HG03066 (cell line): ENCODE data around the gene CCDC121.
A peak's percentile ranks its signal among the peaks of the same experiment; 100 is the strongest.
"Not testable (repeated sequence)": the region's sequence is repeated elsewhere in the genome, so short reads cannot be mapped to it uniquely, and the experiment has no call there.

Experiments
- ATAC-seq: cut with Tn5 transposase; IDR thresholded peaks from one replicate; pipeline ENCODE4 v1.9.1; 2021; ENCODE audit warnings: low read depth; ENCODE audit not compliant: unreplicated experiment

The CCDC121 gene

DNA sequence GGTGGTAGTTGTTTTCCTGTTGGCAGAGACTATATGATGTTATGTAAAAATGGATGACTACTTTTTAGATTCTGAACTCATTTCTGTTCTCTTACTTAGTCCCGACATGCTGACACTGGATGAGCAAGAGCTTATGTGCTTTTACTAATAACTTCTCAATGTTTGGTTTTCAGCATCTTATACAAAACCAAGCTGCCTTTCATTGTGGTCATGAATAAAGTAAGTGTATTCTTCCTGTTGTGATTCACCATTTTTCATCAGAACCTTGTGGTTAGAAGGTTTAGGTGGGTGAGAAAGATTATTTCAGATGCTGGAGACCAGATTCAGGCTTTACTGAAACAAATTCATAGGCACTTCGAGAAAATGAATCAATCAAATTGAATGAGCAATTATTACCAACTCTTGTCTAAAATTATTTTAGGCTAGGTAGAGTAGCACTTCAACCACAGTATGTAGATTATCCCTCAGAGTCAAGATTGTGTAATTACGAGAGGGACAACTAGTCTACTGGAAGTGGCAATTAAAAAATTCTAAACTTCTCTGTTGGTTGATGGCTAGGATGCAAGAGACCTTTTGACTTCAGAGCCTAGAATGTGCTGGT, 9.3 kb upstream of the CCDC121 start:
- no peak for ATAC-seq

DNA sequence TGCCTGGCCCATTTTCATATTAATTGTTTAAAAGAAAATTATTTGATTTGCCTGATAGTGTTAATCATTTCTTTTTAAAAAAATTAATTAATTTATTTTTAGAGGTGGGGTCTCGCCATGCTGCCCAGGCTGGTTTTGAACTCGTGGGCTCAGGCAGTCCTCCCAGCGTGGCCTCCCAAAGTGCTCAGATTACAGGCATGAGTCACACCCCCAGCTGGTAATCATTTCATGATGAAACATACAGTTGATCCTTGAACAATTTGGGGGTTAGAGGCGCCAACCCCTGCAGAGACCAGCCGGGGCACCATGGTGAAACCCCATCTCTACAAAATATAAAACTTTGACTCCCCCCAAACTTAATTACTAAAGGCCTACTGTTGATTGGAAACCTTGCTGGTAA, 8.0 kb upstream of the CCDC121 start:
- ATAC-seq: no peak

DNA sequence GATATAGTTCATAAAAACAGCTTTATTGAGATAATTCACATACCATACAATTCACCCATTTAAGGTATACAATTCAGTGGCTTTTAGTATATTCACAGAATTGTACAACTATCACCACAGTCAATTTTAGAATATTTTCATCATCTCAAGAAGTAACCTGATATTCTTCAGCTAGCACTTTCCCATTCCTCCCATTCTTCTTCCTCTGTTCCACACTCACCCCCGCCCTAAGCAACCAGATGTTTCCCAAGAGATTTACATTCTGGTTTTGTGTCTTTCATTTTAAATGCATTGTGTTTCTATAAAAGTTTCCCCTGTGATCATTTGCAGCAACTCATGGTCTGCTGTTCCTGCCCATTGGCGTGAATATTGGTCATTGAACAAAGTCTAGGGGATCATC, 5.5 kb upstream of the CCDC121 start:
- no peak for ATAC-seq

DNA sequence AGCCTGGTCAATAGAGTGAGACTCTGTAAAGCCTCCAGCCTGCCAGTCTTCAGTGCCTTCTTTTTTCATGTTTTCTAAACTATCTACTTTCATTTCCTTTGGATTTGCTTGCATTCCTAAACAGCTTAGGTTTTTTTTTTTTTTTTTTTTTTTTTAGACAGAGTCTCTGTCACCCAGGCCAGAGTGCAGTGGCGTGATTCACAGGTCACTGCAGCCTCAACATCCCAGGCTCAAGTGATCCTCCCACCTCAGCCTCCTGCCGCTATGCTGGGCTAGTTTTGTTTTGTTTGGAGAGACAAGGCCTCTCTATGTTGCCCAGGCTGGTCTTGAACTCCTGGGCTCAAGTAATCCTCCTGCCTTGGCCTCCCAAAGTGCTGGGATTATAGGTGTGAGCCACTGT, 1.4 kb upstream of the CCDC121 start:
- ATAC-seq: not testable (repeated sequence)

DNA sequence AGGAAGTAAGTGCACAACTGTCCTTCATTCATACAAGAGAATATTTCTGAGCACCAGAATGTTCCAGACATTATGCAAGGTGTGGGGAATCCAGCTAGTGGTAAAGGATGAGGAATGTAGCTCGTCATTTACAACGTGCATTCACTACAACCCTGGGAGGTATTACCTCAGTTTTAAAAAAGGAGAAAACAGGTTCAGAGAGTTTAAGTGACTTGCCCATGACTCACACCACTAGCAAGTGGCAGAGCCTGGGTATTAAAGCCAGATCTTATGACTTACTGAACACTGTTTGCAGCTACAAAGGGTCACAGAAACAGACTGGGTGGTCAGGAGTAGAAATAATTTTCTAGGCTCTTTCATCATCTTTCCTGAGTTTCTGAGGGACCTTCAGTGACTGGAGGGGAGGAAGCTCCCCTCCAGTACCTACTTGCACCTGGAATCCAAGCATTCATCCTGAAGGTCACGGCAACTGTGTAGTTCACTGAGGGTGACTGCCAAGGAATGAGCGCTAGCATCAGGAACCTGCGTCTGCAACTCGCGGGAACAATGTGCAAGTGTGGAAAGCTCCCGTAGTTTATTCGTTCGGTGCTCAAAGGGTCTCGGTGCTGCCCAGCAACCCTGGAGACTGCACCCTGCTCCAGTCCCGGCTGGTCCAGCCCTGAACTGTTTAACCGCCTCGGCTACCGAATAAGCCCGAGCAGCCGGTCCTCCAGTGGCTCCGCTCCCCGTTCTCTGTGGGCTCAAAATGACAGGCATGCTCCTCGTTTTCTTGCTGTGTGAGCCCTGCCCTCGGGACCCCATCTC, 647 bp downstream of the CCDC121 start:
- ATAC-seq: peak; percentile 26

DNA sequence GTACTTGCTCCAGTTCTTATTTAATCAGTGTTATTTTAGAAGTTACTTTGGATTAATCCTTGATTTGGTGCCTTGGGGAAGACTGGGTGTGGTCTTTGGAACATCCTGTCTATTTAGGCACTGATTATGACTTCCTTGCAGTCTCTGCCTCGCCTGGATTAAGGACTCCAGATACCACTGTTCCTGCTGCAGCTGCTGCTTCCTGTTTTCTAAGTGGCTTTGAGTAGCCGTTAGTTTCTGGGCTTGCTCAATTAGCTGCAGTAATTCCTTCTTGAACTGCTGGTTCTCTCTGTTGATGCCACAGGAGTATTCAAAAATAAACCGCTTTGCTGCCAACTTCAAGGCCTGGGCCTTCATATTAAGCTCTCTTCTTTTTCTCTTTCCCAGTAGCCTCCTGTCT, 1.9 kb downstream of the CCDC121 start:
- ATAC-seq: not testable (repeated sequence)

DNA sequence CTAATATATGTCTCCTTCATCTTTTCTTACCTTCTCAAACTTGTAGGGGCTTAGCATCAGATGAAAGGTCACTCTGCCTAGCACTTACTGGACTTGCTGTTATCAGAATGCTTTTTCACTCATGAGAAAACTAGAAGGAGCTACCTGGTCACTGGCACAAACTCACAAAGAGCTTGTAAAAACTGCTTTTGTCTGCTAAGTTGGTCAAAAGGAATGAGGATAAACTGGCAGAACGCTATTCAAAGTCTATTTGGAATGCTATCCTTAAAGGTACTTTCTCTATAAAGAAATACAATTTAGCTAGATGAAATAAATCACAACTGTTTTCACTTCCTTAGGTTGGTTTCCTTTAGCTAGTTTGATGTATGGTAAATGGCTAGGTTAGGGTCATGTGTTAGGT, 2.5 kb downstream of the CCDC121 start:
- ATAC-seq: not testable (repeated sequence)

DNA sequence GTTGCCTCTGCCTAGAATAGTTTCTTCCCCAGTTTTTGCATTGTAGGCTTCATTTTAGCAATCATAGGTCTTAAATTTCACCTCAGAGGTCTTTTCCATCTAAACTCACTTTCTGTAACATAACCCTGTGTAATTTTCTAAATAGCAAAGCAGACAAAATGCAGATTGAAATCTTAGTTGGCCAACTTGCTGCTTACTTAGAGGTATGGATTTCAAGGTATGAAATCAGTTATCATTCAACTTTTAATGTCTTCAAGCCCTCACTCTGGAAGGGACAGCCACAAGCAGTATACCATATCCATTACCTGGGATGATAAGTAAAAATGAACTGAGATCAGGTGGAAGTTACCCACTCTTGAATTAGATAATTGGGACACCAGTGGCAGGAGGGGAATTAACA, 3.9 kb downstream of the CCDC121 start:
- no peak for ATAC-seq

DNA sequence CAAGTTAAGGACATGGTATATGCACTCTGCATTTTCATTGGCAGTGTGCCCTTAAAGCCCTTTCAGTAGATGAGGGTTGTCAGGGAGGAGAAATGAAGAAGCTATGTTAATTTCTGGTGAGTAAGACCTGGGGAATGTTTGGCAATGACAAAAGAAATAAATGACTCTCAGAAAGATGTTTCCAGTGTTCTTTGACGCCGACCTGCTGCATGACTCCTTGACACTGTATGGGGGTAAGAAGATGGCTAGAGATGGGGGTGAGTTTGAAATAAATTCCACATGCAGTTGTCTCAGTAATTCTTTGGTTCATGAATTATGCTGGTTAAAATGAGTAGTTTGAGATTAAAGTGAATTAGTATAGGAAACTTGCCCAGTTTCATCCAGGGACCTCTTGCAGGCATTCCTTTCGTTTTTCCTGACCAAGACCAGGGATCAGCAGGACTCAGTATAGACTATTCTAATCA, 5.9 kb downstream of the CCDC121 start:
- no peak for ATAC-seq

DNA sequence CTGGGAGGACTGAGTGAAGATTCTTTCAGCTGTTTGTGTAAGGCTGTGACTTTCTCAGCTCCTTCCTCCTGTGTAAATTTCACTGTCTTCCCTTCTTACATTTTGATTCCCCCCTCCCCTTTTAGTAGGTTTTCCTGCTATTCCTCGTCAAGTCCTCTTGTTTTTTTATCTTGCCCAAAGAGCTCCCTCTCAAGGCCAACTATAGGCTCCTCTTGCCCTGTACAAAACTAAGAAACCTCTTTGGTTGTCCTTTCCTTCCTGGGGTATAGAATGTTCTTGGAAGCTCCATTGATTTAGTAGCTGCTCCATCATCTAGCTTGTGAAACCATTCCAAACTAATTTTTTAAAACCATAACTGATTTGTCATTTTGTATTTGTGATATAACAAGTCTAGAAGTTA, 7.3 kb downstream of the CCDC121 start:
- ATAC-seq: no peak

DNA sequence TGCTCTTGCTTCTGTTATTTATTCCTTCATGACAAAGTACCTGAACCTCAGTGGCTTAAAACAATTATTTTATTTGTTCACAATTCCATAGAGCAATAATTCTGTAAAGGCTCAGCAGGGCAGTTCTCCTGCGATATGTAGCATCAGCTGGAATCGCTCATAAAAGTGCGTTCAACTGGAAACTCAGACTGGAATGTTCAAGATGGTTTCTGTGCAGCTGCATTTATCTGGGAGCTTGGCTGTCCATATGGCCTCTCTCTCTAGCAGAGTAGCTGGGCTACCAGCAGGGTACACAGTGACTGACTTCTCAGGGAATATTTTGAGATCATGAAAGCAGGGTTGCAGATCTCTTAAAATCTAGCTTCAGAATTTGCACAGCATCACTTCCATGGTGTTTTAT, 13.5 kb downstream of the CCDC121 start:
- ATAC-seq: no peak

DNA sequence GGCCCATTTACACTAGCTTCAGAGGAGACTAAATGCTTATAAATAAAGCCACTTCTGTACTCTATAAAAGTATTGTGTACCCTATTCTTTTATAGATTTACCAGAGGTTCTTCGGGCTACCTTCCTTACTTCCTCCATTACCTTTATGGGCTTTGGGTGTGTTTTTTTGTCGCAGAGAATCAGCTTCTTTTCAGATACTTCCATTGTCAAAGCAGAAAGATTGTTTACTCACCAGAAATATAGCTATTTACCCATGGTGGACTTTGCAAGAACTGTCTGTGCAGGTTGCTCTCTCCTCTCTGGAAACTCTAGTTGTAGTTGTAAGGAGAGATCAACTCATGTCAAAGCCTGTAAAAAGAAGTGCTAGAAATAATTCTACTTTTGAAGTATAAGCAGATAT, 14.8 kb downstream of the CCDC121 start:
- no peak for ATAC-seq

DNA sequence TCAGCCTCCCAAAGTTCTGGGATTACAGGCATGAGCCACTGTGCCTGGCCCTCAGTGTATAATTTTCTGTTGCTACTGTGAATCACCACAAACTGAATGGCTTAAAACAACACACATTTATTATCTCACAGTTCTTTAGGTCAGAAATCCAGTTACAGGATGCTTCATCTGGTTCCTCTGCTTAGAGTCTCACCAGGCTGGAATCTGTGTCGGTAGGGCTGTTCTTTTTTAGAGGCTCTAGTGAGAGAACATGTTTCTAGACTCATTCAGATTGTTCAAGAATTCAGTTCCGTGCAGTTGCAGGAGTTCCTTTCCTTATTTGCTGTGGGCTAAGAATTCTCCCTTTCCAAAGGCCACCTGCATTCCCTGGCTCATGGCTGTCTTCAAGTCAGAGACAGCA, 22.2 kb downstream of the CCDC121 start:
- no peak for ATAC-seq

DNA sequence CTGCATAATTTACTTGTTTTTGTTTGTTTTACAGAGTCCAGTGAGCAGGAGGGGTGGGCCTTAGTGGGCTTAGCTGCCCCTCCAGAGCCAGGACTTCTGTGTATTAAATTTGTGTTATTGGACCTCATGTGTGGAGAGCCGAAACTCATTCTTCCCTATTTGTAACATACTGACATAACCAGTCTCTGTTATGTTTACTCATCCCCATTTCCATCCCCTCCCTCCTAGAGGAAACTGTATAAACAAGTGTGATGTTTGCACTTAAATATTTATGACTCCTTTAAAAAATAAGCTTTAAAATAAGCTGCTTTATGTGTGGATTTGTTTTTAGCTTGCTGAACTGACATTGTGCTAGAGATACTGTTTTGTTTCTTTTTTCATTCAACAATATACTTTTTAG, 32.2 kb downstream of the CCDC121 start:
- no peak for ATAC-seq

DNA sequence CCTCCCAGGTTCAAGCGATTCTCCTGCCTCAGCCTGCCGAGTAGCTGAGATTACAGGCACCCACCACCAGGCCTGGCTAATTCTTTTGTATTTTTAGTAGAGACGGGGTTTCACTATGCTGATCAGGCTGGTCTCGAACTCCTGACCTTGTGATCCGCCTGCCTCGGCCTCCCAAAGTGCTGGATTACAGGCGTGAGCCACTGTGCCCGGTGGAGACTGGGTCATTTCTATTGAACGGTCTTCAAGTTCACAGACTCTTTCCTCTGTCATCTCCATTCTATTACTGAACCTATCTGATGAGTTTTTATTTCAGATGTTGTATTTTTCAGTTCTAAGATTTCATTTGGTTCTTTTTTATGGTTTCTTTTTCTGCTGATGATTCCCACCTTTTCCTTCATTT, 33.4 kb downstream of the CCDC121 start:
- not testable (repeated sequence) for ATAC-seq

DNA sequence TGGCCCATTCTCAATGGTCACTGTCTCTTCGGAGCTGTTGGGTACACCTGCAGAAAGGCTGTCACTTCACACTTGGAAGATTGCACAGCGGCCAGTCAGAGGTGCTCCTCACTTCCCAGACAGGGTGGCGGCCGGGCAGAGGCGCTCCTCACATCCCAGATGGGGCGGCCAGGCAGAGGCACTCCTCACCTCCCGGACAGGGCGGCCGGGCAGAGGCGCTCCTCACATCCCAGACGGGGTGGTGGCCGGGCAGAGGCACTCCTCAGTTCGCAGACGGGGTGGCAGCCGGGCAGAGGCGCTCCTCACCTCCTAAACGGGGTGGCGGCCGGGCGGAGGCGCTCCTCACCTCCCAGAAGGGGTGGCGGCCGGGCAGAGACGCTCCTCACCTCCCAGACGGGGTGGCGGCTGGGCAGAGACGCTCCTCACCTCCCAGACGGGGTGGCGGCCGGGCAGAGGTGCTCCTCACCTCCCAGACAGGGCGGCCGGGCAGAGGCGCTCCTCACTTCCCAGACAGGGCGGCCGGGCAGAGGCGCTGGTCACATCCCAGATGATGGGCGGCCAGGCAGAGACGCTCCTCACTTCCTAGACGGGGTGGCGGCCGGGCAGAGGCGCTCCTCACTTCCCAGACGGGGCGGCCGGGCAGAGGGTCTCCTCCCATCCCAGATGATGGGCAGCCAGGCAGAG, 34.6 kb downstream of the CCDC121 start:
- ATAC-seq: not testable (repeated sequence)

DNA sequence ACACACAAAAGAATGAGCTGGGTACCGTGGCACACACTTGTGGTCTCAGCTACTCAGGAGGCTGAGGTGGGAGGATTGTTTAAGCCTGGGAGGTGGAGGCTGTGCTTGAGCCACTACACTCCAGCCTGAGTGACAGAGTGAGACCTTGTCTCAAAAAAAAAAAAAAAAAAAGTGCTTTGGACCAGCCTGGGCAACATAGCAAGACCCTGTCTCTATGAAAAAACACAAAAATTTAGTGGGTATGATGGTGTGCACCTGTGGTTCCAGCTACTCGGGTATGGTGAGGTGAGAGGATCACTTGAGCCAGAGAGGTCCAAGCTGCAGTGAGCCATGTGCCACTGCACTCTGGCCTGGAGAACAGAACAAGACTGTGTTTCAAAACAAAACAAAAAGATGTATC, 35.6 kb downstream of the CCDC121 start:
- ATAC-seq: no peak

DNA sequence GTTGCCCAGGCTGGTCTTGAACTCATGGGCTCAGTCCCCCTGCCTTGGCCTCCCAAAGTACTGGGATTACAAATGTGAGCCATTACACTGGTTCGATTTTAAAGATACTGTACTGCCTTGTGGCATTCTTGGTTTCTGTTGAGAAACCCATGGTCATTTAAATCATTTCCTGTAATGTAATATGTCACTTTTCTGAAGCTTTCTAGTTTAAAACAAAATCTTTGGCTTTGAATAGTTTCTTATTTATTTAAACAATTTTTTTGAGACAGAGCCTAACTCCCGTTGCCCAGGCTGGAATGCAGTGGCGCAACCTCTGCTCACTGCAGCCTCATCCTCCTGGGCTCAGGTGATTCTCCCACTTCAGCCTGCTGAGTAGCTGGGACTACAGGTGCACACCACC, 37.1 kb downstream of the CCDC121 start:
- no peak for ATAC-seq

DNA sequence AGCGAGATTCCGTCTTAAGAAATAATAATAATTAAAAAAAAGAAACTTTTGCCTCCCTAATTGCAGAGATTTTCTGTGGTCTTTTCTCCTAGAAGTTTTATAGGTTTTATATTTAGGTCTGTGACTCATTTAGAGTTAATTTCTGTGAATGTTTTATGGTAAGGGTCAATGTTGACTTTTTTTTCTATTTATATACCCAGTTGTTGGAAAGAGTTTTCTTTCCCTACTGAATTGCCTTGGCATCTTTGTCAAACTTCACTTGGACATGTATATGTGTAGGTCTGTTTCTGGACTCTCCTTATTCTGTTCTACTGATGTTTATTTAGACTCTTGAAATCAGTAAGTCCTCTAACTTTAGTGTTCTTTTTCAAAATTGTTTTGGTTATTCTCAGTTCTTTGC, 40.5 kb downstream of the CCDC121 start:
- ATAC-seq: no peak

DNA sequence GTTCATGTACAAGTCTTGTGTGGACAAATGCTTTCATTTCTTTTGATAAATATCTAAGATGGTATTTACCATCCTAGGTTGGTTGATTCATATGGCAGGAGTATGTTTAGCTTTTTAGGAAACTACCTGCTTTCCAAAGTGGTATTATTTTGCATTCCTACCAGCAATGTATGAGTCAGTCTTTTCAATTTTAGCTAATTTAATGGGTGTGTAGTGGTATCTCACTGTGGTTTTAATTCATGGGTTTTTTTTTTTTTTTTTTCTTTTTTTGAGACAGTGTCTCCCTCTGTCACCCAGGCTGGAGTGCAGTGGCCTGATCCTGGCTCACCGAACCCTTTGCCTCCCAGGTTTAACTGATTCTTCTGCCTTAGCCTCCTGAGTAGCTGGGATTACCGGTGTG, 41.8 kb downstream of the CCDC121 start:
- ATAC-seq: no peak

DNA sequence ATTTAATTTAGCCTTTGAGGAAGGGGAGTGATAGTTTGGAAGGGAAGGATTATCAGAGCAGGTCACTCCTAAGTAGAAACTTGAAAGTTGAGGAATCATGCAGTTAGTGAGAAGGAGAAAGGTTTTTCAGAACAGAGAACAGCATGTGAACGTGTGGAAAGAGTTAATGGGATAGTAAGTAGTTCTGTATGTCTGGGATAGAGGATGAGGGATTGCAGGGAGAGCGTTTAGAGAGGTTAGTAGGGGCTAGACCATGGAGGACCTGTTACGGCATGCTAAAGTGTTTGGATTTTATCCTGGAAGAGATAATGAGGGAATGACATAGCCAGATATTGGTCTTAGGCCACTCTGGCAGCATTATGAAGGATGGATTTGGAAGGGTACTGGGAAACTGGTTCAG, 44.2 kb downstream of the CCDC121 start:
- ATAC-seq: no peak
